CD14-positive monocyte (primary cell): Measurements from ENCODE around the gene UGT8. TPM values are rescaled to one million over a fixed set of nuclear protein-coding genes. Genes with fewer than 3 reads are reported as not detected.

ENCODE experiments used
- DNase-seq, 3 donors: peaks; one replicate each; pipeline ENCODE4 v3.0.0-alpha.2; 2011 to 2022
- H2AFZ ChIP-seq: 2 replicates; pipeline ENCODE4 v1.6.0; 2012; ENCODE audit warnings: mild to moderate bottlenecking, low read depth, low read length, inconsistent platforms; ENCODE audit not compliant: insufficient read depth, poor library complexity, severe bottlenecking
- H3K27ac ChIP-seq, 2 donors: 1 replicate in 1 of 2; 2 replicates in 1 of 2; pipeline ENCODE4 v1.5.1; 2012 to 2013; ENCODE audit warnings: low read length in 2 of 2, control low read depth in 1 of 2, inconsistent platforms in 1 of 2, low read depth in 1 of 2, mild to moderate bottlenecking in 1 of 2
- H3K27me3 ChIP-seq, 2 donors: one replicate each; pipeline versions ENCODE4 v1.6.0 to v1.6.1; 2011 to 2013; ENCODE audit warnings: low read length in 2 of 2; ENCODE audit not compliant: control insufficient read depth in 2 of 2, insufficient read depth in 2 of 2
- H3K36me3 ChIP-seq, 2 donors: replicated peaks in 1 of 2; 1 replicate in 1 of 2; 2 replicates in 1 of 2; pipeline versions ENCODE4 v1.5.1 to v1.6.1; 2012 to 2013; ENCODE audit warnings: low read length in 2 of 2, control low read depth in 1 of 2, inconsistent platforms in 1 of 2, mild to moderate bottlenecking in 1 of 2; ENCODE audit not compliant: insufficient read depth in 2 of 2, control insufficient read depth in 1 of 2
- H3K4me1 ChIP-seq, 2 donors: 1 replicate in 1 of 2; 2 replicates in 1 of 2; pipeline versions ENCODE4 v1.5.1 to v1.6.1; 2012 to 2013; ENCODE audit warnings: low read length in 2 of 2, control low read depth in 1 of 2, inconsistent platforms in 1 of 2, mild to moderate bottlenecking in 1 of 2, moderate library complexity in 1 of 2; ENCODE audit not compliant: insufficient read depth in 2 of 2, control insufficient read depth in 1 of 2
- H3K4me2 ChIP-seq: replicated peaks from 2 replicates; pipeline ENCODE3; 2012; ENCODE audit warnings: low read length, moderate library complexity, mild to moderate bottlenecking; ENCODE audit not compliant: poor library complexity, severe bottlenecking; ENCODE audit errors: extremely low read depth
- H3K4me3 ChIP-seq, 3 experiments: fragments of 200-600 bp in 1 of 3; sonication (generic) in 1 of 3; replicated peaks in 1 of 3; 1 replicate in 2 of 3; 2 replicates in 1 of 3; pipeline ENCODE4 v1.5.1; 2011 to 2013; ENCODE audit warnings: low read length in 3 of 3, mild to moderate bottlenecking in 3 of 3, control low read depth in 2 of 3, low read depth in 2 of 3, inconsistent platforms in 1 of 3, moderate library complexity in 1 of 3
- H3K79me2 ChIP-seq: 2 replicates; pipeline ENCODE4 v1.6.0; 2012; ENCODE audit warnings: mild to moderate bottlenecking, control low read depth, inconsistent platforms, low read length, moderate library complexity; ENCODE audit not compliant: insufficient read depth
- H3K9ac ChIP-seq: 2 replicates; pipeline ENCODE4 v1.6.0; 2017; ENCODE audit warnings: low read length, mild to moderate bottlenecking; ENCODE audit not compliant: insufficient read depth, poor library complexity, severe bottlenecking
- H3K9me3 ChIP-seq, 2 donors: replicated peaks in 1 of 2; 1 replicate in 1 of 2; 2 replicates in 1 of 2; pipeline versions ENCODE4 v1.5.1 to v1.6.1; 2012 to 2013; ENCODE audit warnings: low read length in 2 of 2, control low read depth in 1 of 2; ENCODE audit not compliant: control insufficient read depth in 1 of 2, insufficient read depth in 1 of 2
- H4K20me1 ChIP-seq: 2 replicates; pipeline ENCODE4 v1.6.0; 2012; ENCODE audit warnings: mild to moderate bottlenecking, low read length, control low read depth, moderate library complexity; ENCODE audit not compliant: insufficient read depth
- H3K27ac Mint-ChIP-seq, 7 donors: one replicate each; pipeline ENCODE4 v1.8.0; 2020; ENCODE audit warnings: mild to moderate bottlenecking in 7 of 7, mixed read lengths in 7 of 7, moderate library complexity in 6 of 7, inconsistent platforms in 2 of 7
- H3K27me3 Mint-ChIP-seq, 3 donors: one replicate each; pipeline ENCODE4 v1.8.0; 2021 to 2022; ENCODE audit warnings: low read depth in 3 of 3, mild to moderate bottlenecking in 3 of 3, mixed read lengths in 3 of 3, moderate library complexity in 3 of 3, inconsistent platforms in 1 of 3
- H3K36me3 Mint-ChIP-seq, 2 donors: one replicate each; pipeline ENCODE4 v1.8.0; 2020; ENCODE audit warnings: mixed read lengths in 2 of 2, inconsistent platforms in 1 of 2, mild to moderate bottlenecking in 1 of 2
- H3K4me1 Mint-ChIP-seq: one replicate; pipeline ENCODE4 v1.8.0; 2020; ENCODE audit warnings: mild to moderate bottlenecking, mixed read lengths
- H3K4me3 Mint-ChIP-seq, 2 donors: one replicate each; pipeline ENCODE4 v1.8.0; 2020; ENCODE audit warnings: mild to moderate bottlenecking in 2 of 2, mixed read lengths in 2 of 2, moderate library complexity in 1 of 2
- H3K9me3 Mint-ChIP-seq, 7 donors: one replicate each; pipeline ENCODE4 v1.8.0; 2020 to 2022; ENCODE audit warnings: mixed read lengths in 7 of 7, mild to moderate bottlenecking in 6 of 7, moderate library complexity in 6 of 7, inconsistent platforms in 2 of 7
- CTCF ChIP-seq: fragments of 200-600 bp; IDR thresholded peaks from one replicate; pipeline ENCODE4 v1.8.0; 2022; ENCODE audit warnings: antibody characterized with exemption, mild to moderate bottlenecking
- WGBS: methylation state at CpG from one replicate; pipeline ENCODE4 v1.1.5; 2013; ENCODE audit warnings: missing lambda C conversion rate; ENCODE audit not compliant: insufficient coverage; 5-methylcytosine and 5-hydroxymethylcytosine counted together
- intact Hi-C, 2 donors: fragments of 100-400 bp; cut with micrococcal nuclease; formaldehyde crosslinking; loops; one replicate each; pipeline versions ENCODE4 v1.15.0 to v1.15.1; 2023
- polyA plus RNA-seq, 3 donors: library from polyadenylated mRNA; depleted of rRNA in 1 of 3; unstranded in 2 of 3; stranded (reverse) in 1 of 3; fragments of 300-500 nt in 2 of 3; fragments of >200 nt in 1 of 3; fragmentation: Illumina TruSeq in 2 of 3; gene quantifications; 1 replicate in 2 of 3; 2 replicates in 1 of 3; pipeline ENCODE4 v1.2.3, GENCODE V29; 2012 to 2021

UGT8 gene
- polyA plus RNA-seq, 3 donors, result not detected

- Histone ChIP-seq H3K9me3 (peaks cover 15 to 25% of the 10 kb centered on the region in 2 donors), H2AFZ (no peak overlapping the region), H3K4me3 (no peak overlapping the region), H3K4me1 (no peaks in the 10 kb centered on the region), H3K4me2 (no peak overlapping the region), H3K27ac (no peak overlapping the region), H3K27me3 (no peaks in the 10 kb centered on the region), H3K36me3 (no peaks in the 10 kb centered on the region), H3K9ac (no peak overlapping the region), H3K79me2 (no peaks in the 10 kb centered on the region), H4K20me1 (no peaks in the 10 kb centered on the region)
- no peaks in the 10 kb centered on the region for H3K27me3 Mint-ChIP-seq
- no peaks in the 10 kb centered on the region for H3K4me1 Mint-ChIP-seq
- TF ChIP-seq CTCF, result no peak
- no peak overlapping the region for H3K27ac Mint-ChIP-seq
- no peak for DNase-seq
- intact Hi-C loops, result no loop called here
- peaks cover 3 to 13% (median 8%) of the 10 kb centered on the region in 7 donors for H3K9me3 Mint-ChIP-seq
- no peak overlapping the region for H3K4me3 Mint-ChIP-seq
- no peaks in the 10 kb centered on the region for H3K36me3 Mint-ChIP-seq
Observed at GRCh38 chr4:114558446-114559020, 40.1 kb upstream of the UGT8 start.

- Histone ChIP-seq H3K36me3 (no peaks in the 10 kb centered on the region), H3K79me2 (no peaks in the 10 kb centered on the region), H3K4me3 (no peak overlapping the region), H3K9ac (no peak overlapping the region), H3K4me1 (no peaks in the 10 kb centered on the region), H3K27me3 (no peaks in the 10 kb centered on the region), H3K4me2 (no peak overlapping the region), H3K27ac (no peak overlapping the region), H2AFZ (no peak overlapping the region), H3K9me3 (peaks cover 13 to 18% of the 10 kb centered on the region in 2 donors), H4K20me1 (no peaks in the 10 kb centered on the region)
- no peak for TF ChIP-seq CTCF
- intact Hi-C loops, result no loop called here
- no peaks in the 10 kb centered on the region for H3K27me3 Mint-ChIP-seq
- H3K36me3 Mint-ChIP-seq, result no peaks in the 10 kb centered on the region
- peaks cover 0 to 7% (median 5%) of the 10 kb centered on the region in 7 donors for H3K9me3 Mint-ChIP-seq
- WGBS, result 90% methylated on average over 1 of the region's 1 CpG
- no peak overlapping the region for H3K27ac Mint-ChIP-seq
- no peak for DNase-seq
- no peak overlapping the region for H3K4me3 Mint-ChIP-seq
- no peaks in the 10 kb centered on the region for H3K4me1 Mint-ChIP-seq
Observed at GRCh38 chr4:114561590-114561989, 37.0 kb upstream of the UGT8 start.
